Measurements from ENCODE around the gene POLDIP2. TPM values are rescaled to one million over a fixed set of nuclear protein-coding genes. Genes with fewer than 3 reads are reported as not detected.

Gene POLDIP2
- total and polyA plus RNA-seq, 2 donors (not counting 3 experiments of a cell fraction or from before 2014, with no cell fraction given) = 82.6 to 85.2 TPM

DNA sequence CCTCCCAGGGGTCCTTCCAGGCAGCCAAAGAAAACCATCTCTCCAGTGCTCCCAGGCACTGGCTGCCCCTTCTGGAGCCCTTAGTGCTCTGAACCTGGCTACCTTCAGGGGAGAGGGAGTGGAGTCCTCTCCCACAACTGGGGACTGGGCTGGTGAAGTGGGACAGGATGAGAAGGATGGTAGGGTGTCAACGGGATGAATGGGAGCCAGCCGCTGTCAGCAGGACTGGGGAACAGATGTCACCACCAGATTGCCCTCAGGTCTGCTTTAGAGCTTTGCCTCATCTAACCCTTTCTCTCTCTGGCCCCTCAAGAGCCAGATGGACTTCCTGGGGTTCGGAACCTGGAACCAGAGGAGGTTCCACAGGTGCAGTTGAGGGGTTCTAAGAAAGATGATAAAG lies 8.2 kb upstream of the POLDIP2 start:
- CTCF ChIA-PET = interaction anchor here (1.8 kb wide), 1 partner anchor 51 kb away, joined by 5 read pairs; no protein-coding TSS in a partner anchor
- POLR2A ChIA-PET = interaction anchor here (1.2 kb wide), 1 partner anchor 8 kb away, joined by 4 read pairs; the partner anchor contains the start of gene POLDIP2

More for the DNA sequence above, 8.2 kb upstream of the POLDIP2 start:
- no peak overlapping the region for H3K4me2 ChIP-seq (ENCODE audit: insufficient read depth, low read length)
- no peak overlapping the region for H2AFZ ChIP-seq (ENCODE audit: low read depth, low read length)
- H3K9ac ChIP-seq (replicated peaks; ENCODE audit: extremely low read depth, insufficient read depth, low read length) = no peak overlapping the region
- DNase-seq (ENCODE audit: low read depth, low spot score) = no peak
- H4K20me1 ChIP-seq (replicated peaks; ENCODE audit: control insufficient read depth, extremely low read depth, insufficient read depth, low read length) = no peaks in the 10 kb centered on the region
- no peaks in the 10 kb centered on the region for H3K4me1 ChIP-seq (ENCODE audit: control insufficient read depth, extremely low read depth, insufficient read depth, low read length)
- no peaks in the 10 kb centered on the region for H3K27me3 ChIP-seq (ENCODE audit: control insufficient read depth in 2 of 2, insufficient read depth in 2 of 2, low read length in 2 of 2)
- dilution Hi-C loops (cut with MboI; ENCODE audit: extremely low pct_ligation_motif_present, low sequenced_read_pairs) (no loop called here), intact Hi-C loops (cut with micrococcal nuclease) (no loop called here)
- peaks cover 11 to 18% of the 10 kb centered on the region in 2 experiments for H3K36me3 ChIP-seq (ENCODE audit: control insufficient read depth in 2 of 2, extremely low read depth in 1 of 2, insufficient read depth in 2 of 2, low read length in 2 of 2)
- no peak overlapping the region for H3K27ac ChIP-seq (ENCODE audit: insufficient read depth, low read depth, low read length)
- no TSS peak for BruUV-seq (replicated peaks)
- no peak overlapping the region for H3K4me3 ChIP-seq (replicated peaks in 1 of 3; ENCODE audit: insufficient read depth in 1 of 3, low read depth in 1 of 3, low read length in 3 of 3)
- no peaks in the 10 kb centered on the region for H3K9me1 ChIP-seq (replicated peaks; ENCODE audit: control insufficient read depth, extremely low read depth, insufficient read depth, low read length)
- TF ChIP-seq FOS (IDR thresholded peaks at IDR 0.05; ENCODE audit: borderline replicate concordance, insufficient read depth, low read length) (no peak), POLR2AphosphoS5 (IDR thresholded peaks at IDR 0.05; ENCODE audit: insufficient read depth, low read depth, low read length) (no peak), CTCF (IDR thresholded peaks at IDR 0.05; ENCODE audit: extremely low read depth in 1 of 2, insufficient read depth in 1 of 2, low read depth in 1 of 2, low read length in 2 of 2) (no peak), JUN (IDR thresholded peaks at IDR 0.05; ENCODE audit: borderline replicate concordance, insufficient read depth, insufficient read length, low read depth) (no peak), POLR2A (IDR thresholded peaks at IDR 0.05; ENCODE audit: low read depth, low read length) (no peak), MYC (IDR thresholded peaks at IDR 0.05; ENCODE audit: low read depth, low read length) (no peak), GATA2 (IDR thresholded peaks at IDR 0.05; ENCODE audit: insufficient read depth, insufficient read length, low read depth, low read length) (no peak), EZH2 (IDR thresholded peaks at IDR 0.05; ENCODE audit: borderline replicate concordance, low read depth, low read length, severe bottlenecking) (no peak), MAX (IDR thresholded peaks at IDR 0.05; ENCODE audit: insufficient read depth, insufficient read length) (no peak)
- no peaks in the 10 kb centered on the region for H3K9me3 ChIP-seq (replicated peaks; ENCODE audit: control insufficient read depth, insufficient read depth, low read length)
- no peaks in the 10 kb centered on the region for H3K79me2 ChIP-seq (ENCODE audit: control insufficient read depth, insufficient read depth, low read length)
- FAIRE-seq = no peak

Measured in endothelial cell of umbilical vein (primary cell).